ENCODE results near the gene AMMECR1.

GRCh38 chrX:110250847-110251246, 67.0 kb downstream of the AMMECR1 start:
- TF ChIP-seq POLR2AphosphoS5 (IDR thresholded peaks at IDR 0.05; ENCODE audit: low read depth, low read length), result no peak
- no peak for TF ChIP-seq TAF1 (IDR thresholded peaks at IDR 0.05; ENCODE audit: borderline replicate concordance, low read depth, low read length)
